Suprapubic skin (tissue), 4 donors: ENCODE results near the gene BOLA3. TPM values are rescaled to one million over a fixed set of nuclear protein-coding genes. Genes with fewer than 3 reads are reported as not detected.

Experiments used
- DNase-seq, 2 donors: peaks; one replicate each; pipeline ENCODE4 v3.0.0-alpha.2; 2019; ENCODE audit warnings: low spot score in 2 of 2
- H3K27ac ChIP-seq: fragments of 200-600 bp; sonication (generic); one replicate; pipeline ENCODE4 v1.5.1; 2019
- H3K27me3 ChIP-seq: fragments of 200-600 bp; sonication (generic); one replicate; pipeline ENCODE4 v1.5.1; 2019
- H3K36me3 ChIP-seq: fragments of 200-600 bp; sonication (generic); one replicate; pipeline ENCODE4 v1.5.1; 2019
- H3K4me1 ChIP-seq: fragments of 200-600 bp; sonication (generic); one replicate; pipeline ENCODE4 v1.5.1; 2019
- H3K4me3 ChIP-seq: fragments of 200-600 bp; sonication (generic); one replicate; pipeline ENCODE4 v1.5.1; 2019; ENCODE audit warnings: mild to moderate bottlenecking
- H3K9me3 ChIP-seq: fragments of 200-600 bp; sonication (generic); one replicate; pipeline ENCODE4 v1.5.1; 2019
- CTCF ChIP-seq, 2 donors: fragments of 200-600 bp in 1 of 2; fragments of 450-650 bp in 1 of 2; sonication (generic) in 1 of 2; IDR thresholded peaks; one replicate each; pipeline ENCODE4 v1.5.1; 2016 to 2019; ENCODE audit warnings: antibody characterized with exemption in 2 of 2, mild to moderate bottlenecking in 1 of 2, moderate library complexity in 1 of 2
- EP300 ChIP-seq: sonication (generic); formaldehyde crosslinking; IDR thresholded peaks from one replicate; pipeline ENCODE4 v1.6.1; 2017; ENCODE audit warnings: antibody characterized with exemption
- POLR2A ChIP-seq, 2 donors: fragments of 450-650 bp; IDR thresholded peaks; one replicate each; pipeline ENCODE4 v1.6.1; 2017; ENCODE audit warnings: antibody characterized with exemption in 2 of 2, mild to moderate bottlenecking in 2 of 2, moderate library complexity in 2 of 2
- POLR2AphosphoS5 ChIP-seq, 3 donors: sonication (generic); formaldehyde crosslinking; IDR thresholded peaks; one replicate each; pipeline ENCODE4 v1.6.1; 2017; ENCODE audit warnings: antibody characterized with exemption in 3 of 3
- WGBS: methylation state at CpG from one replicate; pipeline ENCODE4 v1.1.5; 2018; 5-methylcytosine and 5-hydroxymethylcytosine counted together
- total RNA-seq, 4 donors: library from RNA; depleted of rRNA; stranded (reverse); fragments of >200 nt; gene quantifications; one replicate each; pipeline ENCODE4 v1.1.0, GENCODE V29; 2016

BOLA3 gene
- total RNA-seq, 4 donors from 2014 or later = 18.9 to 44.0 (median 28.1) TPM

- Histone ChIP-seq H3K4me3 (peak overlapping the region; percentile 65), H3K4me1 (no peaks in the 10 kb centered on the region), H3K9me3 (no peaks in the 10 kb centered on the region), H3K27ac (peak overlapping the region; percentile 88), H3K36me3 (no peaks in the 10 kb centered on the region), H3K27me3 (no peaks in the 10 kb centered on the region)
- 4% methylated on average over 29 of the region's 59 CpGs for WGBS
- peak; percentile 85 to 92 for DNase-seq
- peak in 1 of 2 donors; percentile 61 for TF ChIP-seq CTCF (IDR thresholded peaks at IDR 0.05)
- TF ChIP-seq POLR2AphosphoS5 (IDR thresholded peaks at IDR 0.05) = peak in 2 of 3 donors; percentile 54 to 73
- TF ChIP-seq EP300 = no peak
- no peak for TF ChIP-seq POLR2A (IDR thresholded peaks at IDR 0.05)
Measured at GRCh38 chr2:74119912-74120825, 27.5 kb downstream of the BOLA3 start.

DNA sequence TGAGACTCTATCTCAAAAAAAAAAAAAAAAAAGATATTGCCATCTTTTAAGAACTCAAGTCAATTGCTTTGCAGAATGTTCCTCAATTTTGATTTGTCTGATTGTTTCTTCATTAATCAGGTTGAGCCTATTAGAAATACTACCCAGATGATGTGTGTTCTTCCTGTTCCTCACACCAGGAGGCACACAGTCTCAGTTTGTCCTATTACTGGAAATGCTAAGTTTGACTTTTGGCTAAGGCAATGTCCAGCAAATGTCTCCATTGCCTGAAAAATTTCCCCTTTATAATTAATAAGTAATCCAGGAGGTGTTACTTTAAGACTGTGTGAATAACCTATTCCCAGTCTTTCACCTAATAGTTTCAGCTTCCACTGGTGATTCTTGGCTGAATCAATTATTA lies 28.4 kb downstream of the BOLA3 start:
- H3K27me3 ChIP-seq = no peaks in the 10 kb centered on the region
- no peak for DNase-seq
- H3K9me3 ChIP-seq = no peaks in the 10 kb centered on the region
- H3K36me3 ChIP-seq = no peaks in the 10 kb centered on the region
- no peak for TF ChIP-seq EP300
- no peak for TF ChIP-seq POLR2AphosphoS5 (IDR thresholded peaks at IDR 0.05)
- TF ChIP-seq POLR2A (IDR thresholded peaks at IDR 0.05) = no peak
- TF ChIP-seq CTCF (IDR thresholded peaks at IDR 0.05) = no peak
- H3K27ac ChIP-seq = no peak overlapping the region
- no peaks in the 10 kb centered on the region for H3K4me1 ChIP-seq
- peak overlapping the region; percentile 65 for H3K4me3 ChIP-seq

DNA sequence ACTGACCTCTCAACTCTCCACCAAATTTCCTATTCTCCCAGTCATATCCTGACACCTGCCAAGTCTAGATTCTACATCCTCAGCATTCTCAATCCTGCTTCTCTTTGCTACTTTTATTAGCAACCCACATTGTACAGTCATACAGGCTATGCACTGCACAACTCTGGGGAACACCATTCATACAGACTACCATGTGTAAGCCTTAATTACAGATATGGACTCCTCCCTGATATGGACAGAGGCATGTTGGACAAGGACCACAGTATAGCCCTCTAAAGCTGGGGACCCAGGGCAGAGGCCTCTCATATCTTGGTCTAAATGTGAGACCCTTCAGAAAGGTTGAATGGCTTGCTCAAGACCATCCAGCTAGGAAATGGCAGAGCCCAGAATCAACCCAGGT lies 36.3 kb downstream of the BOLA3 start:
- TF ChIP-seq POLR2A (IDR thresholded peaks at IDR 0.05) (no peak), EP300 (no peak), POLR2AphosphoS5 (IDR thresholded peaks at IDR 0.05) (no peak), CTCF (IDR thresholded peaks at IDR 0.05) (no peak)
- no peaks in the 10 kb centered on the region for H3K36me3 ChIP-seq
- H3K27ac ChIP-seq = no peak overlapping the region
- DNase-seq = no peak
- H3K4me1 ChIP-seq = no peaks in the 10 kb centered on the region
- no peaks in the 10 kb centered on the region for H3K9me3 ChIP-seq
- H3K4me3 ChIP-seq = no peak overlapping the region
- H3K27me3 ChIP-seq = no peaks in the 10 kb centered on the region

DNA sequence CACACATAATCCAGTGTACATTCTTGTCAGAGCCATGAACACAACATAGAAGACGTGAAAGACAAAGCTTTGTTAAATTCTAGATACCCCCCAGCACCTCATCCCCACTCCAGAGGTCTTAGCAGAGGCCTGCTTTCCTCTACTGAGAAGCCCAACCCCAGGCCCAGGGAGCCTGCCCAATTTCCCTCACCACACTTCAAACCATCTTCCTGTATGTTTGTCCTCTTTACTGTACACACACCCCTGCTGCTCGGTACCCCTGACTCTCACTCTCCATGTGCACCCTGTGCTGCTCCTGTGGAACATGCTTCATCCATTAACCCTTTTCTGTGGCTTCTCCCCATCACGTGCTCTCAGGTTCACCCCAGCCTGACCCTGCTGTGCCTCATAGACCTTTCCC lies 37.2 kb downstream of the BOLA3 start:
- H3K27ac ChIP-seq = no peak overlapping the region
- TF ChIP-seq POLR2A (IDR thresholded peaks at IDR 0.05) (no peak), POLR2AphosphoS5 (IDR thresholded peaks at IDR 0.05) (no peak), CTCF (IDR thresholded peaks at IDR 0.05) (no peak), EP300 (no peak)
- H3K27me3 ChIP-seq = no peaks in the 10 kb centered on the region
- DNase-seq = no peak
- H3K9me3 ChIP-seq = no peaks in the 10 kb centered on the region
- no peak overlapping the region for H3K4me3 ChIP-seq
- WGBS = 82% methylated on average over 3 of the region's 3 CpGs
- H3K4me1 ChIP-seq = no peaks in the 10 kb centered on the region
- no peaks in the 10 kb centered on the region for H3K36me3 ChIP-seq

DNA sequence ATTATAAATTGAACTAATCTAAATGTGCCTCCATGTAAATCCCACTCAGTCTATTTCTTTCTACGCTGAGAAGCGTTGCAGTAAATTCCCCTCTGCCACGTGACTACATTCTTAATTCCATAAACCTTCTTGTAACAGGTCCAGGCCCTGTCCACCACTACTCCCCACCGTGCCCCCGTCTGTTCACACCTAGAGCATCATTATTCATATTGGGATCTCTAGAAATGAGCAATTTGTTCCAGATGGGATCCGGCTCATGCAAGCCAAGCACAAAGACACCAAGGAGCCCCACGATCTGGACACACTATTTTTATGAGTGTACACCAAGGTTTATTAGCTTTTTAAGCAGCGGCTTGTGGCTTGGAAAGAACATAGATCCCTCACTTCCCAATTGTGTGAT lies 38.2 kb downstream of the BOLA3 start:
- Histone ChIP-seq H3K4me3 (no peak overlapping the region), H3K27me3 (no peaks in the 10 kb centered on the region), H3K27ac (no peak overlapping the region), H3K36me3 (peaks cover 4% of the 10 kb centered on the region), H3K4me1 (no peaks in the 10 kb centered on the region), H3K9me3 (no peaks in the 10 kb centered on the region)
- TF ChIP-seq POLR2AphosphoS5 (IDR thresholded peaks at IDR 0.05) (no peak), POLR2A (IDR thresholded peaks at IDR 0.05) (no peak), EP300 (no peak), CTCF (IDR thresholded peaks at IDR 0.05) (no peak)
- DNase-seq = no peak
- 83% methylated on average over 8 of the region's 8 CpGs for WGBS
